Effector CD8-positive, alpha-beta T cell (primary cell): ENCODE data around the gene ZNF74.
"Not testable (repeated sequence)": the region's sequence is repeated elsewhere in the genome, so short reads cannot be mapped to it uniquely, and the experiment has no call there.

Experiments used
- DNase-seq: peaks from one replicate; lab custom pipeline; 2025; lab: John Stamatoyannopoulos, UW

Gene ZNF74

GRCh38 chr22:20400606-20401375 lies 6.8 kb downstream of the ZNF74 start:
- no peak for DNase-seq

- no peak for DNase-seq
These were observed 7.5 kb downstream of the ZNF74 start for GRCh38 chr22:20401376-20402014.

- no peak for DNase-seq
These were observed 9.2 kb downstream of the ZNF74 start for GRCh38 chr22:20402960-20403778.

- DNase-seq, result no peak
These were observed 9.8 kb downstream of the ZNF74 start for GRCh38 chr22:20403779-20404140.

GRCh38 chr22:20404881-20405280 lies 10.9 kb downstream of the ZNF74 start:
- no peak for DNase-seq

- DNase-seq, result no peak
These were observed 11.5 kb downstream of the ZNF74 start for GRCh38 chr22:20405291-20405930.

GRCh38 chr22:20405931-20406685 lies 12.2 kb downstream of the ZNF74 start:
- no peak for DNase-seq

- DNase-seq, result no peak
These were observed 12.9 kb downstream of the ZNF74 start for GRCh38 chr22:20406686-20407408.

- DNase-seq, result no peak
These were observed 13.9 kb downstream of the ZNF74 start for GRCh38 chr22:20407829-20408228.

GRCh38 chr22:20408891-20409290 lies 14.9 kb downstream of the ZNF74 start:
- DNase-seq, result no peak

GRCh38 chr22:20409385-20409784 lies 15.4 kb downstream of the ZNF74 start:
- not testable (repeated sequence) for DNase-seq

- no peak for DNase-seq
These were observed 18.7 kb downstream of the ZNF74 start for GRCh38 chr22:20412474-20413216.

GRCh38 chr22:20413217-20414058 lies 19.5 kb downstream of the ZNF74 start:
- no peak for DNase-seq

GRCh38 chr22:20414059-20414440 lies 20.1 kb downstream of the ZNF74 start:
- no peak for DNase-seq

- DNase-seq, result no peak
These were observed 20.5 kb downstream of the ZNF74 start for GRCh38 chr22:20414450-20414849.

- not testable (repeated sequence) for DNase-seq
These were observed 21.3 kb downstream of the ZNF74 start for GRCh38 chr22:20415241-20415640.

GRCh38 chr22:20415699-20416098 lies 21.7 kb downstream of the ZNF74 start:
- not testable (repeated sequence) for DNase-seq

GRCh38 chr22:20418211-20418788 lies 24.3 kb downstream of the ZNF74 start:
- DNase-seq, result peak; percentile 56

GRCh38 chr22:20419664-20419951 lies 25.7 kb downstream of the ZNF74 start:
- DNase-seq, result no peak
